GM21390 (cell line): ENCODE results near the gene SNRK.

Experiments
- ATAC-seq: cut with Tn5 transposase; IDR thresholded peaks from one replicate; pipeline ENCODE4 v1.9.1; 2021; ENCODE audit not compliant: unreplicated experiment

Gene SNRK

GRCh38 chr3:43286115-43286840 lies at the start of gene SNRK:
Gene SNRK (plus strand): TSS chr3:43286540. CDS start chr3:43303204, 16,664 bp downstream.
- ATAC-seq = peak; percentile 81

GRCh38 chr3:43238801-43239200 lies 47.5 kb upstream of the SNRK start:
- no peak for ATAC-seq

- no peak for ATAC-seq
These were observed 46.6 kb upstream of the SNRK start for GRCh38 chr3:43239755-43240154.

- no peak for ATAC-seq
These were observed 42.5 kb upstream of the SNRK start for GRCh38 chr3:43243590-43244587.

GRCh38 chr3:43244694-43245093 lies 41.6 kb upstream of the SNRK start:
- ATAC-seq = no peak

GRCh38 chr3:43246976-43247375 lies 39.4 kb upstream of the SNRK start:
- ATAC-seq = no peak

GRCh38 chr3:43247561-43248184 lies 38.7 kb upstream of the SNRK start:
- ATAC-seq = no peak

GRCh38 chr3:43248185-43248583 lies 38.2 kb upstream of the SNRK start:
- ATAC-seq = no peak

GRCh38 chr3:43248973-43249372 lies 37.4 kb upstream of the SNRK start:
- ATAC-seq = no peak

GRCh38 chr3:43249405-43249804 lies 36.9 kb upstream of the SNRK start:
- ATAC-seq = no peak

- ATAC-seq = no peak
These were observed 33.0 kb upstream of the SNRK start for GRCh38 chr3:43253294-43253693.

- ATAC-seq = no peak
These were observed 32.2 kb upstream of the SNRK start for GRCh38 chr3:43254125-43254524.

- ATAC-seq = no peak
These were observed 30.7 kb upstream of the SNRK start for GRCh38 chr3:43255662-43256061.

GRCh38 chr3:43256714-43257461 lies 29.5 kb upstream of the SNRK start:
- ATAC-seq = no peak

GRCh38 chr3:43257850-43258249 lies 28.5 kb upstream of the SNRK start:
- ATAC-seq = no peak

GRCh38 chr3:43259626-43260025 lies 26.7 kb upstream of the SNRK start:
- ATAC-seq = no peak

- no peak for ATAC-seq
These were observed 25.9 kb upstream of the SNRK start for GRCh38 chr3:43260412-43260811.

GRCh38 chr3:43262194-43262593 lies 24.1 kb upstream of the SNRK start:
- no peak for ATAC-seq

- no peak for ATAC-seq
These were observed 19.9 kb upstream of the SNRK start for GRCh38 chr3:43266451-43266850.

- ATAC-seq = no peak
These were observed 19.3 kb upstream of the SNRK start for GRCh38 chr3:43266995-43267394.

GRCh38 chr3:43268636-43269035 lies 17.7 kb upstream of the SNRK start:
- no peak for ATAC-seq
